H9 (cell line): ENCODE measurements around the gene PCDHGA3. TPM values are rescaled to one million over a fixed set of nuclear protein-coding genes. Genes with fewer than 3 reads are reported as not detected.

Experiments
- DNase-seq: peaks from one replicate; pipeline ENCODE4 v3.0.0-alpha.2; 2017
- H2AFZ ChIP-seq: one replicate; pipeline ENCODE4 v1.6.1; 2013; ENCODE audit warnings: mild to moderate bottlenecking, low read length, control low read depth, moderate library complexity
- H2AK5ac ChIP-seq: 2 replicates; pipeline ENCODE4 v1.6.1; 2013; ENCODE audit warnings: low read length, control low read depth, mixed read lengths; ENCODE audit not compliant: insufficient read length
- H2BK120ac ChIP-seq: one replicate; pipeline ENCODE4 v1.6.1; 2013; ENCODE audit warnings: low read depth, mild to moderate bottlenecking, low read length, control low read depth, inconsistent platforms; ENCODE audit not compliant: poor library complexity, severe bottlenecking
- H2BK12ac ChIP-seq: 2 replicates; pipeline ENCODE4 v1.6.1; 2013; ENCODE audit warnings: low read length, control low read depth, mixed read lengths, low read depth; ENCODE audit not compliant: insufficient read length
- H2BK15ac ChIP-seq: 2 replicates; pipeline ENCODE4 v1.6.1; 2013; ENCODE audit warnings: low read depth, low read length, control low read depth
- H2BK20ac ChIP-seq: one replicate; pipeline ENCODE4 v1.6.1; 2013; ENCODE audit warnings: low read depth, mild to moderate bottlenecking, low read length, control low read depth, inconsistent platforms; ENCODE audit not compliant: poor library complexity, severe bottlenecking
- H2BK5ac ChIP-seq: 2 replicates; pipeline ENCODE4 v1.6.1; 2013; ENCODE audit warnings: low read length, control low read depth, mixed read lengths; ENCODE audit not compliant: insufficient read length
- H3K14ac ChIP-seq: 2 replicates; pipeline ENCODE4 v1.6.1; 2013; ENCODE audit warnings: low read length, control low read depth; ENCODE audit not compliant: insufficient read depth
- H3K18ac ChIP-seq: 2 replicates; pipeline ENCODE4 v1.6.1; 2013; ENCODE audit warnings: low read depth, mild to moderate bottlenecking, mixed read lengths, low read length, control low read depth; ENCODE audit not compliant: insufficient read length
- H3K23ac ChIP-seq: 2 replicates; pipeline ENCODE4 v1.6.1; 2013; ENCODE audit warnings: low read length, control low read depth, mixed read lengths, low read depth; ENCODE audit not compliant: insufficient read length
- H3K23me2 ChIP-seq: 2 replicates; pipeline ENCODE4 v1.6.1; 2013; ENCODE audit warnings: low read depth, mild to moderate bottlenecking, mixed read lengths, low read length, control low read depth; ENCODE audit not compliant: insufficient read length, poor library complexity, severe bottlenecking
- H3K27ac ChIP-seq: 2 replicates; pipeline ENCODE4 v1.5.1; 2013; ENCODE audit warnings: low read length, control low read depth, mixed read lengths, low read depth; ENCODE audit not compliant: insufficient read length
- H3K27me3 ChIP-seq: 2 replicates; pipeline ENCODE4 v1.6.1; 2013; ENCODE audit warnings: low read length, control low read depth, inconsistent platforms; ENCODE audit not compliant: insufficient read depth
- H3K4ac ChIP-seq: 2 replicates; pipeline ENCODE4 v1.6.1; 2013; ENCODE audit warnings: low read depth, mild to moderate bottlenecking, control low read depth, inconsistent platforms, low read length, moderate library complexity
- H3K4me1 ChIP-seq: 2 replicates; pipeline ENCODE4 v1.6.1; 2013; ENCODE audit warnings: low read length, control low read depth, inconsistent platforms; ENCODE audit not compliant: insufficient read depth
- H3K4me2 ChIP-seq: 2 replicates; pipeline ENCODE4 v1.6.1; 2013; ENCODE audit warnings: low read length, control low read depth, mixed read lengths; ENCODE audit not compliant: insufficient read length, insufficient read depth
- H3K56ac ChIP-seq: 2 replicates; pipeline ENCODE4 v1.6.1; 2013; ENCODE audit warnings: low read depth, mild to moderate bottlenecking, mixed read lengths, low read length, control low read depth; ENCODE audit not compliant: insufficient read length
- H3K79me1 ChIP-seq: 2 replicates; pipeline ENCODE4 v1.6.1; 2013; ENCODE audit warnings: low read depth, mild to moderate bottlenecking, moderate library complexity, low read length, control low read depth, inconsistent platforms; ENCODE audit not compliant: insufficient read depth, poor library complexity, severe bottlenecking
- H3K79me2 ChIP-seq: 2 replicates; pipeline ENCODE4 v1.6.1; 2013; ENCODE audit warnings: low read length, control low read depth, inconsistent platforms; ENCODE audit not compliant: insufficient read depth
- H3K9ac ChIP-seq: 2 replicates; pipeline ENCODE4 v1.6.1; 2013; ENCODE audit warnings: low read length, control low read depth, mixed read lengths; ENCODE audit not compliant: insufficient read length; ENCODE audit errors: extremely low read depth
- H3K9me3 ChIP-seq: one replicate; pipeline ENCODE4 v1.6.1; 2013; ENCODE audit warnings: low read depth, low read length, inconsistent platforms; ENCODE audit not compliant: control insufficient read depth
- H3T11ph ChIP-seq: one replicate; pipeline ENCODE4 v1.6.1; 2013; ENCODE audit warnings: mild to moderate bottlenecking, low read length, control low read depth, inconsistent platforms
- H4K20me1 ChIP-seq: one replicate; pipeline ENCODE4 v1.6.1; 2013; ENCODE audit not compliant: control insufficient read depth, insufficient read length, insufficient read depth
- H4K5ac ChIP-seq: 2 replicates; pipeline ENCODE4 v1.6.1; 2013; ENCODE audit warnings: low read depth, mild to moderate bottlenecking, mixed read lengths, low read length, control low read depth; ENCODE audit not compliant: insufficient read length
- H4K8ac ChIP-seq: replicated peaks from 2 replicates; pipeline ENCODE4 v1.6.1; 2013; ENCODE audit warnings: low read length, control low read depth, mixed read lengths, low read depth; ENCODE audit not compliant: insufficient read length
- H4K91ac ChIP-seq: 2 replicates; pipeline ENCODE4 v1.6.1; 2013; ENCODE audit warnings: low read depth, mild to moderate bottlenecking, moderate library complexity, mixed read lengths, low read length, control low read depth; ENCODE audit not compliant: insufficient read length
- H3K27ac Mint-ChIP-seq, 3 experiments: 2 replicates in 2 of 3; 3 replicates in 1 of 3; pipeline ENCODE4 v1.8.0; 2020 to 2021; ENCODE audit warnings: mixed read lengths in 3 of 3, mild to moderate bottlenecking in 1 of 3, moderate library complexity in 1 of 3
- H3K27me3 Mint-ChIP-seq: 2 replicates; pipeline ENCODE4 v1.8.0; 2021; ENCODE audit warnings: low read depth, mild to moderate bottlenecking, moderate library complexity, mixed read lengths
- H3K36me3 Mint-ChIP-seq, 3 experiments: 2 replicates in 2 of 3; 3 replicates in 1 of 3; pipeline ENCODE4 v1.8.0; 2020 to 2021; ENCODE audit warnings: low read depth in 3 of 3, mixed read lengths in 3 of 3; ENCODE audit not compliant: insufficient read depth in 1 of 3
- H3K4me1 Mint-ChIP-seq, 2 experiments: 2 replicates each; pipeline ENCODE4 v1.8.0; 2020; ENCODE audit warnings: mixed read lengths in 2 of 2
- H3K4me3 Mint-ChIP-seq, 2 experiments: 2 replicates in 1 of 2; 3 replicates in 1 of 2; pipeline ENCODE4 v1.8.0; 2020 to 2021; ENCODE audit warnings: mild to moderate bottlenecking in 2 of 2, mixed read lengths in 2 of 2, moderate library complexity in 1 of 2
- H3K9me3 Mint-ChIP-seq, 2 experiments: 2 replicates in 1 of 2; 3 replicates in 1 of 2; pipeline ENCODE4 v1.8.0; 2020; ENCODE audit warnings: mild to moderate bottlenecking in 2 of 2, mixed read lengths in 2 of 2, moderate library complexity in 1 of 2
- WGBS: extraction: QIAGEN DNeasy Blood & Tissue Kit; methylation state at CpG from one replicate; pipeline ENCODE4 v1.1.7; 2013; ENCODE audit warnings: missing lambda C conversion rate, low lambda C conversion rate, mixed read lengths; ENCODE audit not compliant: insufficient read length; ENCODE audit errors: extremely low coverage; 5-methylcytosine and 5-hydroxymethylcytosine counted together
- total RNA-seq: library from RNA; stranded (reverse); gene quantifications from 2 replicates; pipeline ENCODE4 v1.2.1, GENCODE V29; 2021
- TF ChIP-seq, protein P1 (sequence below): fragments of 200-600 bp; sonication (generic); conservative IDR thresholded peaks from 3 replicates; pipeline ENCODE4 v1.8.0; 2021; ENCODE audit warnings: antibody characterized with exemption, mild to moderate bottlenecking

PCDHGA3 gene
- total RNA-seq, 1 experiment from 2014 or later = 0.94 TPM

GRCh38 chr5:141354900-141355469 lies 11.4 kb downstream of the PCDHGA3 start, which contains the start of gene PCDHGA4:
PCDHGA4 (plus strand) TSS chr5:141355021; CDS start chr5:141355108, 87 bp downstream.
- Histone ChIP-seq H3K4me2 (no peak within 1 kb of the TSS), H2BK5ac (no peak within 1 kb of the TSS), H4K5ac (no peak within 1 kb of the TSS), H3K4me1 (no peaks in the 10 kb centered on the region), H3K4ac (no peak within 1 kb of the TSS), H4K20me1 (no peaks in the 10 kb centered on the region), H2BK15ac (no peak within 1 kb of the TSS), H2BK12ac (no peak within 1 kb of the TSS), H3K27me3 (no peaks in the 10 kb centered on the region), H2AFZ (no peak within 1 kb of the TSS), H4K8ac (no peak within 1 kb of the TSS), H4K91ac (no peak within 1 kb of the TSS), H3K56ac (no peak within 1 kb of the TSS), H3K14ac (no peak within 1 kb of the TSS), H3K79me1 (no peaks in the 10 kb centered on the region), H2AK5ac (no peak within 1 kb of the TSS), H3K23me2 (peaks cover 3% of the 10 kb centered on the region), H3K9ac (no peak within 1 kb of the TSS), H2BK120ac (no peak within 1 kb of the TSS), H3K18ac (no peak within 1 kb of the TSS), H3K23ac (no peak within 1 kb of the TSS), H3K27ac (no peak within 1 kb of the TSS), H2BK20ac (no peak within 1 kb of the TSS), H3K79me2 (no peaks in the 10 kb centered on the region), H3K9me3 (peaks cover 33% of the 10 kb centered on the region), H3T11ph (no peak within 1 kb of the TSS)
- no peak for DNase-seq
- H3K27ac Mint-ChIP-seq = no peak within 1 kb of the TSS
- peaks cover 2% of the 10 kb centered on the region for H3K27me3 Mint-ChIP-seq
- peaks cover 7% of the 10 kb centered on the region in 2 experiments for H3K4me1 Mint-ChIP-seq
- peaks cover 18 to 68% (median 50%) of the 10 kb centered on the region in 3 experiments for H3K36me3 Mint-ChIP-seq
- TF ChIP-seq, protein P1, sequence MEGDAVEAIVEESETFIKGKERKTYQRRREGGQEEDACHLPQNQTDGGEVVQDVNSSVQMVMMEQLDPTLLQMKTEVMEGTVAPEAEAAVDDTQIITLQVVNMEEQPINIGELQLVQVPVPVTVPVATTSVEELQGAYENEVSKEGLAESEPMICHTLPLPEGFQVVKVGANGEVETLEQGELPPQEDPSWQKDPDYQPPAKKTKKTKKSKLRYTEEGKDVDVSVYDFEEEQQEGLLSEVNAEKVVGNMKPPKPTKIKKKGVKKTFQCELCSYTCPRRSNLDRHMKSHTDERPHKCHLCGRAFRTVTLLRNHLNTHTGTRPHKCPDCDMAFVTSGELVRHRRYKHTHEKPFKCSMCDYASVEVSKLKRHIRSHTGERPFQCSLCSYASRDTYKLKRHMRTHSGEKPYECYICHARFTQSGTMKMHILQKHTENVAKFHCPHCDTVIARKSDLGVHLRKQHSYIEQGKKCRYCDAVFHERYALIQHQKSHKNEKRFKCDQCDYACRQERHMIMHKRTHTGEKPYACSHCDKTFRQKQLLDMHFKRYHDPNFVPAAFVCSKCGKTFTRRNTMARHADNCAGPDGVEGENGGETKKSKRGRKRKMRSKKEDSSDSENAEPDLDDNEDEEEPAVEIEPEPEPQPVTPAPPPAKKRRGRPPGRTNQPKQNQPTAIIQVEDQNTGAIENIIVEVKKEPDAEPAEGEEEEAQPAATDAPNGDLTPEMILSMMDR = peak; percentile 64
- no peak within 1 kb of the TSS for H3K4me3 Mint-ChIP-seq
- peaks cover 60 to 62% of the 10 kb centered on the region in 2 experiments for H3K9me3 Mint-ChIP-seq
- no CpG with 5 or more reads among the region's 29 CpGs for WGBS
